Activated CD4-positive, alpha-beta T cell treated with anti-CD3 and anti-CD28 coated beads for 36 hours (primary cell): Measurements from ENCODE around the gene NKX2-3. TPM values are rescaled to one million over a fixed set of nuclear protein-coding genes. Genes with fewer than 3 reads are reported as not detected.
A peak's percentile ranks its signal among the peaks of the same experiment; 100 is the strongest.

Experiments
- ATAC-seq: fragments of 200-7000 bp; cut with Tn5 transposase; one replicate; pipeline ENCODE4 v1.10.0; 2021; ENCODE audit warnings: mild to moderate bottlenecking, moderate library complexity
- CTCF ChIA-PET: fragments of 350-600 bp; sonication (Branson Sonifier 250); formaldehyde crosslinking; loops from one replicate; lab custom pipeline; 2021; ENCODE audit warnings: antibody characterized with exemption; lab: Charles Lee
- POLR2A ChIA-PET: fragments of 350-600 bp; sonication (Branson Sonifier 250); formaldehyde crosslinking; loops from one replicate; lab custom pipeline; 2021; ENCODE audit warnings: antibody characterized with exemption, inconsistent platforms; lab: Charles Lee
- DNase-seq: peaks from one replicate; pipeline ENCODE4 v3.0.0-alpha.2; 2020
- H3K27ac Mint-ChIP-seq: one replicate; pipeline ENCODE4 v1.8.0; 2021; ENCODE audit warnings: mixed read lengths
- H3K27me3 Mint-ChIP-seq: one replicate; pipeline ENCODE4 v1.8.0; 2021; ENCODE audit warnings: mixed read lengths
- H3K36me3 Mint-ChIP-seq: one replicate; pipeline ENCODE4 v1.8.0; 2021; ENCODE audit warnings: low read depth, mixed read lengths
- H3K4me1 Mint-ChIP-seq: one replicate; pipeline ENCODE4 v1.8.0; 2021; ENCODE audit warnings: mixed read lengths
- H3K4me3 Mint-ChIP-seq: one replicate; pipeline ENCODE4 v1.8.0; 2021; ENCODE audit warnings: mild to moderate bottlenecking, moderate library complexity, mixed read lengths
- H3K9me3 Mint-ChIP-seq: one replicate; pipeline ENCODE4 v1.8.0; 2021; ENCODE audit warnings: low read depth, mixed read lengths
- intact Hi-C, 2 experiments: fragments of 100-400 bp; cut with DNase I in 1 of 2; cut with micrococcal nuclease in 1 of 2; formaldehyde crosslinking; loops; one replicate each; pipeline versions ENCODE4 v1.14.2 to v1.15.1; 2022 to 2024; cut with DNase I, micrococcal nuclease
- total RNA-seq, 2 experiments: library from RNA; stranded (reverse); gene quantifications; one replicate each; pipeline ENCODE4 v1.2.3, GENCODE V29; 2021

The NKX2-3 gene
- total RNA-seq, 2 experiments from 2014 or later, result not detected

- Mint-ChIP-seq H3K9me3 (no peaks in the 10 kb centered on the region), H3K27ac (no peak overlapping the region), H3K36me3 (no peaks in the 10 kb centered on the region), H3K27me3 (peaks cover 63% of the 10 kb centered on the region), H3K4me3 (no peak overlapping the region), H3K4me1 (peaks cover 6% of the 10 kb centered on the region)
- intact Hi-C loops, result loop anchor here in 1 of 2 experiments (10.0 kb wide), 1 partner anchor 286 kb away; the partner anchor contains the start of gene HPSE2
- ATAC-seq, result no peak
- ChIA-PET POLR2A (no interaction called here), CTCF (no interaction called here)
- no peak for DNase-seq
Measured at GRCh38 chr10:99520847-99521764, 11.6 kb upstream of the NKX2-3 start.

GRCh38 chr10:99521765-99522469 lies 10.8 kb upstream of the NKX2-3 start:
- Mint-ChIP-seq H3K27ac (no peak overlapping the region), H3K27me3 (peaks cover 67% of the 10 kb centered on the region), H3K9me3 (no peaks in the 10 kb centered on the region), H3K36me3 (no peaks in the 10 kb centered on the region), H3K4me1 (peaks cover 6% of the 10 kb centered on the region), H3K4me3 (no peak overlapping the region)
- ATAC-seq (no peak), DNase-seq (no peak)
- ChIA-PET POLR2A (no interaction called here), CTCF (interaction anchor here (0.6 to 0.8 kb wide), 2 partner anchors 163 to 1495 kb away, joined by 3 to 5 read pairs; no protein-coding TSS in a partner anchor)
- intact Hi-C loops, result loop anchor here in 1 of 2 experiments (10.0 kb wide), 1 partner anchor 287 kb away; the partner anchor contains the start of gene HPSE2

GRCh38 chr10:99522470-99523250 lies 10.1 kb upstream of the NKX2-3 start:
- peak overlapping the region; percentile 34 for H3K4me3 Mint-ChIP-seq

DNA sequence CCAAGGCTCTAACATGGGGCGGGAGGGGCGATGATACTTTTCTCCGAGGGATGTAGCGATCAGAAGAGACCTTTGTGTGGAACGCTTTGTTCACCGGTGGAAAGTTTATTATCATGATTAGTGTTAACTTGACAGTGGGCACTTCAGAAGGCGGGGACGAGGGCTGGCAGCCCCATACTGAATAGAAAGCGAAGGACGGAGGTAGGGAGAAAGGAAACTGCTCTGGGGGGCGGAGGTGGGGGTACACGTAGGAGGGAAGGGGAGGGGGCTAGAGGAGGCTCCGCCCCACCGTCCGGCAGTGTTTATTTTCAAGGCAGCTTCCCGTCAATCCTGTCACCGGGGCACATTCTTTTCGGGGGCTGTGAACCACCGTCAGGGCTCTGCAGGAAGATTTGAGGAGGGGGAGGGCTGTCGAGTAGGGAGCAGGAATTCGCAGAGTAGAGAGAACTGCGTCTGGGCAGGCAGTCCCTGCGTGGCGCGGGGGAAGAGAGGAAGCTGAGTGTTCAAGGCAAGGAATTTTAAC lies 9.4 kb upstream of the NKX2-3 start:
- ATAC-seq, result no peak
- H3K27ac Mint-ChIP-seq, result no peak overlapping the region

More at GRCh38 chr10:99522470-99523250, 10.1 kb upstream of the NKX2-3 start:
- H3K36me3 Mint-ChIP-seq, result no peaks in the 10 kb centered on the region
- ChIA-PET POLR2A (no interaction called here), CTCF (interaction anchor here (0.6 to 0.8 kb wide), 2 partner anchors 164 to 1496 kb away, joined by 3 to 5 read pairs; no protein-coding TSS in a partner anchor)
- intact Hi-C loops, result loop anchor here in 1 of 2 experiments (10.0 kb wide), 1 partner anchor 288 kb away; the partner anchor contains the start of gene HPSE2
- H3K4me1 Mint-ChIP-seq, result peaks cover 6% of the 10 kb centered on the region
- ATAC-seq (no peak), DNase-seq (no peak)
- H3K9me3 Mint-ChIP-seq, result no peaks in the 10 kb centered on the region
- H3K27me3 Mint-ChIP-seq, result peaks cover 65% of the 10 kb centered on the region
- H3K27ac Mint-ChIP-seq, result no peak overlapping the region

GRCh38 chr10:99524050-99524666 lies 8.6 kb upstream of the NKX2-3 start:
- H3K36me3 Mint-ChIP-seq, result no peaks in the 10 kb centered on the region
- intact Hi-C loops, result loop anchor here in 1 of 2 experiments (10.0 kb wide), 1 partner anchor 289 kb away; the partner anchor contains the start of gene HPSE2
- ATAC-seq (no peak), DNase-seq (no peak)
- CTCF ChIA-PET, result interaction anchor here (0.6 kb wide), 2 partner anchors 35 to 190 kb away, joined by 3 to 8 read pairs; no protein-coding TSS in a partner anchor
- no peak overlapping the region for H3K27ac Mint-ChIP-seq
- POLR2A ChIA-PET, result no interaction called here
- H3K4me1 Mint-ChIP-seq, result peaks cover 14% of the 10 kb centered on the region
- H3K4me3 Mint-ChIP-seq, result no peak overlapping the region
- no peaks in the 10 kb centered on the region for H3K9me3 Mint-ChIP-seq
- H3K27me3 Mint-ChIP-seq, result peaks cover 71% of the 10 kb centered on the region

More for the DNA sequence above, 9.4 kb upstream of the NKX2-3 start:
- CTCF ChIA-PET, result no interaction called here
- intact Hi-C loops, result loop anchor here in 1 of 2 experiments (10.0 kb wide), 1 partner anchor 289 kb away; the partner anchor contains the start of gene HPSE2
- DNase-seq, result no peak
- Mint-ChIP-seq H3K9me3 (no peaks in the 10 kb centered on the region), H3K36me3 (no peaks in the 10 kb centered on the region), H3K4me3 (peak overlapping the region; percentile 34), H3K27me3 (peaks cover 67% of the 10 kb centered on the region), H3K4me1 (peaks cover 9% of the 10 kb centered on the region)
- POLR2A ChIA-PET, result no interaction called here

DNA sequence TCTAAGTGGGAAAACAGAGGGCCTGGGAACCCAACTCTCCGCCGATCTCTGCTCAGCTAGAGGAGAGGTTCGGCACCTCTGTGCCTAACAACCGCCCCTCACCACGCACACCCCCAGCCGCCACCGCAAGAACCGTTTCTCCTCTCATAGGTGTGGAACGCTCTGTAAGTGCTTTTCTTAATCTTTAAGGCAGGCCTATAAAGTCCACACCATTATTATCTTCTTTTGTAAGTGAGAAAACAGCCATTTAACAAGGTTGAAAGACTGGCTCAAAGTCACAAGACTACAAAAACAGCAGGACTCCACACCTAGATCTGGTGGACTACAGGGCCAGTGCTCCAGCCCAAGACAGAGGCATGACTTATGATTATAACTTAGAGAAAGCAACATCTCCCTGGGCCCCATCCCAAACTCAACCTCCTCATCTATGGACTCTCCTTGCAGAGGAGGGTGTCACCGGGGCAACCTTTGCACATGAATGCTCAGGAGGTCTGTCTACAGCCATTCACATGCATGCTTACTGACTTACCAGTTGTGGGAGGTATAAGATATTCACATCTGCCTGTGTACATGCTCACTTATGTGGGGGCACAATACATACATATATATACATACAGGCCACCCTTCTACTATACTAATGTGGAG lies 7.9 kb upstream of the NKX2-3 start:
- ATAC-seq, result no peak
- Mint-ChIP-seq H3K27me3 (peaks cover 73% of the 10 kb centered on the region), H3K36me3 (no peaks in the 10 kb centered on the region), H3K9me3 (no peaks in the 10 kb centered on the region), H3K27ac (no peak overlapping the region), H3K4me1 (peaks cover 14% of the 10 kb centered on the region), H3K4me3 (no peak overlapping the region)
- no peak for DNase-seq
- ChIA-PET CTCF (interaction anchor here (0.6 to 0.7 kb wide), 3 partner anchors 25 to 189 kb away, joined by 3 to 8 read pairs (median 5); no protein-coding TSS in a partner anchor), POLR2A (no interaction called here)
- intact Hi-C loops, result loop anchor here (5.0 to 10.0 kb wide), 2 partner anchors 290 to 293 kb away; partner anchors contain the start of gene HPSE2 (in 1 of the 2)

- intact Hi-C loops, result loop anchor here (5.0 to 10.0 kb wide), 2 partner anchors 291 to 294 kb away; partner anchors contain the start of gene HPSE2 (in 1 of the 2)
- H3K9me3 Mint-ChIP-seq, result no peaks in the 10 kb centered on the region
- CTCF ChIA-PET, result interaction anchor here (0.7 kb wide), 1 partner anchor 24 kb away, joined by 5 read pairs; no protein-coding TSS in a partner anchor
Measured at GRCh38 chr10:99525897-99526296, 6.8 kb upstream of the NKX2-3 start.

DNA sequence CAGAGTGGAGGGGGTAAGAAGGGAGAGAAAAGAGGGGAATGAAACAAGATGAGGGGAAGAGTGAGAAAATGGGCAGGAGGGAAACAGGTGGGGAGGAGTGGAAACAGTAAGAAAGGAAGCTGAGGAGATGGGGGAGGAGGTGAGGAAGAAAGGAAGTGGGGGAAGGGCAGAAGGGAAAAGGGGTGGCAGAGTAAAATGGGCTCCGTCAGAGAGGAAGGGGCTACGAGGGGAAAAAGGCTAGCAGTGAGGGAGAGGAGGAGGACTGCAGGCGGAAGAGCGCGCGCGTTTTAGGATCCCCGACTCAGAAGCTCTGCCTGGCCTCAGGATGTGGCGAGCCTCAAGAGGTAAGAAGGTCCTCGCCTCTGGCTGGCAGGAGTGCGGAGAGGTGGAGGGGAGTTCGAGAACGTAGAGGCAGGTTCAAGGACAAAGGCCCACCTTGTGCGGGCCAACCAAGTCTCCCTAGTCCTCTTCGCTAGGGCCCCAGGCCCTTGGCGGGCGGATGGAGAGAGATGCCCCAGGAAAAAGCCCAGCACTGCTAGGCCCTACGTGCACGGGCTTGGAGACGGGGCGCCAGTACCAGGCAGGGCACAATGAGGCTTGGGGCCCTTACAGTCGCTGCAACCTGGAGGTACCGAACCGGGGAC lies 5.8 kb upstream of the NKX2-3 start:
- no peak overlapping the region for H3K4me3 Mint-ChIP-seq
- H3K27me3 Mint-ChIP-seq, result peaks cover 78% of the 10 kb centered on the region
- intact Hi-C loops, result loop anchor here (5.0 to 10.0 kb wide), 2 partner anchors 292 to 295 kb away; partner anchors contain the start of gene HPSE2 (in 1 of the 2)
- no peaks in the 10 kb centered on the region for H3K36me3 Mint-ChIP-seq
- DNase-seq (no peak), ATAC-seq (no peak)
- peaks cover 21% of the 10 kb centered on the region for H3K4me1 Mint-ChIP-seq
- ChIA-PET POLR2A (no interaction called here), CTCF (no interaction called here)
- H3K9me3 Mint-ChIP-seq, result no peaks in the 10 kb centered on the region
- no peak overlapping the region for H3K27ac Mint-ChIP-seq

More at GRCh38 chr10:99525897-99526296, 6.8 kb upstream of the NKX2-3 start:
- no peak overlapping the region for H3K27ac Mint-ChIP-seq
- H3K27me3 Mint-ChIP-seq, result peaks cover 73% of the 10 kb centered on the region
- H3K4me1 Mint-ChIP-seq, result peaks cover 19% of the 10 kb centered on the region
- no peak overlapping the region for H3K4me3 Mint-ChIP-seq
- POLR2A ChIA-PET, result no interaction called here
- ATAC-seq (no peak), DNase-seq (no peak)
- H3K36me3 Mint-ChIP-seq, result no peaks in the 10 kb centered on the region
